OCI-LY1 (cell line): ENCODE measurements around the gene TMEM9.
A peak's percentile ranks its signal among the peaks of the same experiment; 100 is the strongest.

ENCODE experiments used
- H2AFZ ChIP-seq: fragments of 200-600 bp; sonication (generic), shearing (Covaris generic); 2 replicates; pipeline ENCODE4 v1.6.0; 2014; ENCODE audit warnings: antibody characterized with exemption, mild to moderate bottlenecking, low read length
- H3F3A ChIP-seq: fragments of 200-600 bp; sonication (generic), shearing (Covaris generic); 2 replicates; pipeline ENCODE4 v1.6.0; 2014; ENCODE audit warnings: mild to moderate bottlenecking, antibody characterized with exemption, low read length, moderate library complexity; ENCODE audit not compliant: insufficient read depth
- H3K27ac ChIP-seq: fragments of 200-600 bp; sonication (generic); 2 replicates; pipeline ENCODE4 v1.5.1; 2014; ENCODE audit warnings: low read length, mixed run types, mild to moderate bottlenecking, low read depth; ENCODE audit not compliant: poor library complexity, severe bottlenecking
- H3K27me3 ChIP-seq: fragments of 200-600 bp; sonication (generic); 2 replicates; pipeline ENCODE4 v1.6.0; 2014; ENCODE audit warnings: antibody characterized with exemption, mild to moderate bottlenecking, low read length, moderate library complexity; ENCODE audit not compliant: insufficient read depth
- H3K36me3 ChIP-seq: fragments of 200-600 bp; sonication (generic); 2 replicates; pipeline ENCODE4 v1.6.1; 2014; ENCODE audit warnings: mild to moderate bottlenecking, antibody characterized with exemption, low read length, moderate library complexity, mixed read lengths; ENCODE audit not compliant: insufficient read depth
- H3K4me1 ChIP-seq: fragments of 200-600 bp; sonication (generic); 2 replicates; pipeline ENCODE4 v1.5.1; 2014; ENCODE audit warnings: mild to moderate bottlenecking, low read length, moderate library complexity; ENCODE audit not compliant: insufficient read depth, severe bottlenecking
- H3K4me2 ChIP-seq: fragments of 200-600 bp; sonication (generic), shearing (Covaris generic); 2 replicates; pipeline ENCODE4 v1.6.1; 2014; ENCODE audit warnings: low read length
- H3K4me3 ChIP-seq: fragments of 200-600 bp; sonication (generic); 2 replicates; pipeline ENCODE4 v1.5.1; 2014; ENCODE audit warnings: low read length, low read depth, mild to moderate bottlenecking, mixed read lengths; ENCODE audit not compliant: poor library complexity, severe bottlenecking
- H3K79me2 ChIP-seq: fragments of 200-600 bp; shearing (Covaris generic); 2 replicates; pipeline ENCODE4 v1.6.1; 2016; ENCODE audit warnings: mixed run types, low read length, mixed read lengths; ENCODE audit not compliant: insufficient read depth
- H3K9ac ChIP-seq: fragments of 200-600 bp; sonication (generic), shearing (Covaris generic); 2 replicates; pipeline ENCODE4 v1.6.1; 2014; ENCODE audit warnings: mild to moderate bottlenecking, low read length, mixed read lengths
- H3K9me2 ChIP-seq: fragments of 200-600 bp; sonication (generic), shearing (Covaris generic); 2 replicates; pipeline ENCODE4 v1.6.1; 2014; ENCODE audit warnings: low read depth, mild to moderate bottlenecking, low read length, mixed read lengths
- H3K9me3 ChIP-seq: fragments of 200-600 bp; shearing (Covaris generic); 2 replicates; pipeline ENCODE4 v1.6.1; 2014; ENCODE audit warnings: low read length, mixed read lengths
- H4K20me1 ChIP-seq: fragments of 200-600 bp; sonication (generic), shearing (Covaris generic); 2 replicates; pipeline ENCODE4 v1.6.0; 2016; ENCODE audit warnings: mild to moderate bottlenecking, low read length; ENCODE audit not compliant: insufficient read depth
- CTCF ChIP-seq: fragments of 200-600 bp; sonication (generic), shearing (Covaris generic); IDR thresholded peaks from 2 replicates; pipeline ENCODE4 v1.5.1; 2017; ENCODE audit warnings: mild to moderate bottlenecking, antibody characterized with exemption, low read length, moderate library complexity, mixed read lengths
- EZH2 ChIP-seq: fragments of 200-600 bp; sonication (generic), shearing (Covaris generic); IDR thresholded peaks from 2 replicates; pipeline ENCODE4 v1.8.0; 2017; ENCODE audit warnings: borderline replicate concordance, mixed run types, mild to moderate bottlenecking, antibody characterized with exemption, low read length, moderate library complexity, mixed read lengths

TMEM9 gene

GRCh38 chr1:201116091-201116490 is 38.2 kb downstream of the TMEM9 start:
- Histone ChIP-seq H3K4me2 (no peak overlapping the region), H3K36me3 (no peaks in the 10 kb centered on the region), H2AFZ (no peak overlapping the region), H3K9ac (no peak overlapping the region), H3K4me3 (no peak overlapping the region), H3K27me3 (no peaks in the 10 kb centered on the region), H3K9me3 (no peaks in the 10 kb centered on the region), H3K9me2 (no peaks in the 10 kb centered on the region), H4K20me1 (no peaks in the 10 kb centered on the region), H3K79me2 (no peaks in the 10 kb centered on the region), H3F3A (no peaks in the 10 kb centered on the region), H3K27ac (no peak overlapping the region), H3K4me1 (no peaks in the 10 kb centered on the region)
- TF ChIP-seq EZH2 (no peak), CTCF (no peak)

DNA sequence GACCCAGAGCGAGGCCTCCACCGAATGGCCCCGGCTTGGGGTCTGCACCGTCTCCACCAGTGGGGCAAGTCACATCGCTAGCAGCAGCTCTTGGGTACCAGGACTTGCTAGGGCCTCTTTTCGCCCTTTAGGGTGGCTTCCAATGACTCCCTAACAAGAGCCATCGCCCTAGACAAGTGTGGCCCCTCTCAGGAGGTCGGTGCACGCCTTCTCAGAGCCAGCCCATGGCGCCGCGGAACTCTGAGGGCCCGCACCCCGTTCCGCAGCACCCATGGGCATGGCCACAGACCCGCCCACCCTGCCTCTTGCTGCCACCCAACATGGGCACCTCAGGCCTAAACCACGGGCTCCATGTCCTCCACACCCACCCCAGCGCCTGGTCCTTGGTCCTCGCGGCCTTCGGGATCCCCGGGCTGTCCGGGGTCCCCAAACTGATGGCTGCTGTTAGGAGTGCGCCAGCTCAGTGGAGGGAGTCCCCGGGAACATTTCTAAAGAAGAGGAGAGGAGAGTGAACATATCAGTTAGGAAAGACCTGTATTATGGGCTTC is 38.8 kb downstream of the TMEM9 start:
- Histone ChIP-seq H3K4me2 (no peak overlapping the region), H3K4me1 (no peaks in the 10 kb centered on the region), H2AFZ (no peak overlapping the region)

DNA sequence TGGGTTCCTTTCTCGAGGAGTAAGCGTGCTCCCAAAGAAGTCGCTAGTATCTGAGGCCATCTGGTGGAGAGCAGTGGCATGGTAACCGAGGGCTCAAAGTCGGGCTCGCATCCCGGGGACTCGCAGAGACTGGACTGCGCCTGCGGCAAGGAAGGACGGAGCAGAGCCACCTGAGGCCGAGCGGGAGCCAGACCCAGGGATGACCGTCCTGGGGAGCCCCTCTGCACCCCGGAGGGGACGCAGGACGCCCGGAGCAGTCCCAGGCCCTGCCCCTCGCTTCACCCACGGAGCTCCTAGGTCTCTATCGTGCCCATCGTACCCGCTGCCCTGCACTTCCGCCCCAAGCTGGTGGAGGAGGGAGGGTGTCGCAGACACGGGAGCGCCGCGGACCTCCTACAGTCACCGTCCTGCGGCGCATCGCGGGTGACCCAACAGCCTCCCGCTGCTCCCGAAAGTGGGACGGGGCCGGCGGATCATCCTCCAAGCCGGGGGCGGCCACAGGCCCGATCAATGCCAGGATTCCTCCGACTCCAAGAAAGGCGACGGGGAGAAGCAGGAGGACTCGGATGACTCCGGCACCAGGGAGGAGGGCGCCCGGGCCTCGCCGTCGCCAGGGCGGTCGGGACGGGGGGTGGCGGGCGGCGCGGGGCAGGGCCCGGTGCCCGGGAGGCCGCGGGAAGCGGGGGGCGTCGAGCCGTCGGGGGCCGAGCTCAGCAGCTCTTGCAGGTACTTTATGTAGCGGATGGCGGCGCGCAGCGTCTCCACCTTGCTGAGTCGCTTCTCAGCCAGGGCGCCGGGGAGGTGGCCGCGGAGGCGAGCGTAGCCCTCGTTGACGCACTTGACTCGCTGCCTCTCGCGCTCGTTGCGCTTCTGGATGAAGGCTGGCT is 39.8 kb downstream of the TMEM9 start:
- Histone ChIP-seq H3K27me3 (no peaks in the 10 kb centered on the region), H3K4me1 (no peaks in the 10 kb centered on the region), H3K9me3 (no peaks in the 10 kb centered on the region), H4K20me1 (no peaks in the 10 kb centered on the region), H3K9ac (no peak overlapping the region), H3K36me3 (no peaks in the 10 kb centered on the region), H3F3A (no peaks in the 10 kb centered on the region), H3K4me2 (no peak overlapping the region), H3K27ac (no peak overlapping the region), H3K9me2 (no peaks in the 10 kb centered on the region), H3K79me2 (no peaks in the 10 kb centered on the region), H2AFZ (no peak overlapping the region), H3K4me3 (no peak overlapping the region)
- TF ChIP-seq CTCF (peak; percentile 47), EZH2 (no peak)

More for the DNA sequence above, 38.8 kb downstream of the TMEM9 start:
- Histone ChIP-seq H3K27ac (no peak overlapping the region), H3F3A (no peaks in the 10 kb centered on the region), H3K4me3 (no peak overlapping the region), H3K9me3 (no peaks in the 10 kb centered on the region), H3K9ac (no peak overlapping the region), H4K20me1 (no peaks in the 10 kb centered on the region), H3K79me2 (no peaks in the 10 kb centered on the region), H3K9me2 (no peaks in the 10 kb centered on the region), H3K36me3 (no peaks in the 10 kb centered on the region), H3K27me3 (no peaks in the 10 kb centered on the region)
- TF ChIP-seq EZH2 (no peak), CTCF (no peak)
